ENCODE measurements around the gene CCDC86.
"Not testable (repeated sequence)": the region's sequence is repeated elsewhere in the genome, so short reads cannot be mapped to it uniquely, and the experiment has no call there.

Gene CCDC86

GRCh38 chr11:60816590-60817157 lies 25.2 kb upstream of the CCDC86 start:
- Mint-ChIP-seq H3K9me3 (no peaks in the 10 kb centered on the region), H3K27me3 (peaks cover 14% of the 10 kb centered on the region)
- intact Hi-C loops (cut with micrococcal nuclease): no loop called here

GRCh38 chr11:60818057-60818456 lies 23.9 kb upstream of the CCDC86 start:
- H3K27ac Mint-ChIP-seq: no peak overlapping the region
- peaks cover 12% of the 10 kb centered on the region for H3K27me3 Mint-ChIP-seq
- peaks cover 6% of the 10 kb centered on the region for H3K4me1 Mint-ChIP-seq (ENCODE audit: low read depth)
- H3K9me3 Mint-ChIP-seq: no peaks in the 10 kb centered on the region
- H3K36me3 Mint-ChIP-seq (ENCODE audit: low read depth): no peaks in the 10 kb centered on the region
- H3K4me3 Mint-ChIP-seq: no peak overlapping the region
- intact Hi-C loops (cut with micrococcal nuclease): no loop called here

More at GRCh38 chr11:60816590-60817157, 25.2 kb upstream of the CCDC86 start:
- H3K4me1 Mint-ChIP-seq (ENCODE audit: low read depth): peaks cover 14% of the 10 kb centered on the region
- H3K27ac Mint-ChIP-seq: no peak overlapping the region
- no peak overlapping the region for H3K4me3 Mint-ChIP-seq
- H3K36me3 Mint-ChIP-seq (ENCODE audit: low read depth): no peaks in the 10 kb centered on the region

- Mint-ChIP-seq H3K27ac (no peak overlapping the region), H3K4me3 (no peak overlapping the region), H3K4me1 (ENCODE audit: low read depth) (no peaks in the 10 kb centered on the region), H3K9me3 (no peaks in the 10 kb centered on the region), H3K36me3 (ENCODE audit: low read depth) (no peaks in the 10 kb centered on the region), H3K27me3 (peaks cover 14% of the 10 kb centered on the region)
- intact Hi-C loops (cut with micrococcal nuclease): no loop called here
Measured at GRCh38 chr11:60821827-60822599, 19.9 kb upstream of the CCDC86 start.

- H3K27ac Mint-ChIP-seq; H3K36me3 Mint-ChIP-seq (ENCODE audit: low read depth); H3K4me3 Mint-ChIP-seq; H3K4me1 Mint-ChIP-seq (ENCODE audit: low read depth); intact Hi-C loops (cut with micrococcal nuclease); H3K9me3 Mint-ChIP-seq: not testable (repeated sequence)
- H3K27me3 Mint-ChIP-seq: peaks cover 24% of the 10 kb centered on the region
Measured at GRCh38 chr11:60823745-60824306, 18.1 kb upstream of the CCDC86 start.

GRCh38 chr11:60825118-60825517 lies 16.8 kb upstream of the CCDC86 start:
- no peak overlapping the region for H3K4me3 Mint-ChIP-seq
- H3K27me3 Mint-ChIP-seq: peaks cover 24% of the 10 kb centered on the region
- no peak overlapping the region for H3K27ac Mint-ChIP-seq
- intact Hi-C loops (cut with micrococcal nuclease): no loop called here
- H3K4me1 Mint-ChIP-seq (ENCODE audit: low read depth): peaks cover 5% of the 10 kb centered on the region
- no peaks in the 10 kb centered on the region for H3K36me3 Mint-ChIP-seq (ENCODE audit: low read depth)
- no peaks in the 10 kb centered on the region for H3K9me3 Mint-ChIP-seq

- no peak overlapping the region for H3K27ac Mint-ChIP-seq
- peaks cover 24% of the 10 kb centered on the region for H3K27me3 Mint-ChIP-seq
- peaks cover 5% of the 10 kb centered on the region for H3K4me1 Mint-ChIP-seq (ENCODE audit: low read depth)
- H3K36me3 Mint-ChIP-seq (ENCODE audit: low read depth): no peaks in the 10 kb centered on the region
- intact Hi-C loops (cut with micrococcal nuclease): no loop called here
- no peaks in the 10 kb centered on the region for H3K9me3 Mint-ChIP-seq
- H3K4me3 Mint-ChIP-seq: no peak overlapping the region
Measured at GRCh38 chr11:60825790-60826189, 16.1 kb upstream of the CCDC86 start.

- Mint-ChIP-seq H3K27me3 (peaks cover 15% of the 10 kb centered on the region), H3K9me3 (no peaks in the 10 kb centered on the region), H3K27ac (no peak overlapping the region), H3K4me1 (ENCODE audit: low read depth) (peaks cover 20% of the 10 kb centered on the region), H3K4me3 (no peak overlapping the region), H3K36me3 (ENCODE audit: low read depth) (no peaks in the 10 kb centered on the region)
- intact Hi-C loops (cut with micrococcal nuclease): loop anchor here (1.0 to 10.0 kb wide), 3 partner anchors 57 to 354 kb away; no protein-coding TSS in a partner anchor
Measured at GRCh38 chr11:60830478-60831142, 11.3 kb upstream of the CCDC86 start.

GRCh38 chr11:60831143-60831500 lies 10.8 kb upstream of the CCDC86 start:
- no peaks in the 10 kb centered on the region for H3K9me3 Mint-ChIP-seq
- peaks cover 15% of the 10 kb centered on the region for H3K27me3 Mint-ChIP-seq
- H3K4me3 Mint-ChIP-seq: no peak overlapping the region
- H3K27ac Mint-ChIP-seq: no peak overlapping the region
- intact Hi-C loops (cut with micrococcal nuclease): loop anchor here (1.0 to 10.0 kb wide), 3 partner anchors 56 to 354 kb away; no protein-coding TSS in a partner anchor
- no peaks in the 10 kb centered on the region for H3K36me3 Mint-ChIP-seq (ENCODE audit: low read depth)
- H3K4me1 Mint-ChIP-seq (ENCODE audit: low read depth): peaks cover 26% of the 10 kb centered on the region

- Mint-ChIP-seq H3K27ac (no peak overlapping the region), H3K27me3 (peaks cover 14% of the 10 kb centered on the region), H3K4me1 (ENCODE audit: low read depth) (peaks cover 29% of the 10 kb centered on the region), H3K4me3 (no peak overlapping the region), H3K9me3 (no peaks in the 10 kb centered on the region), H3K36me3 (ENCODE audit: low read depth) (no peaks in the 10 kb centered on the region)
- intact Hi-C loops (cut with micrococcal nuclease): loop anchor here (1.0 to 10.0 kb wide), 3 partner anchors 56 to 353 kb away; no protein-coding TSS in a partner anchor
Measured at GRCh38 chr11:60831501-60832079, 10.3 kb upstream of the CCDC86 start.

GRCh38 chr11:60834742-60835533 lies 7.0 kb upstream of the CCDC86 start:
- Mint-ChIP-seq H3K4me3 (no peak overlapping the region), H3K27me3 (peaks cover 9% of the 10 kb centered on the region), H3K4me1 (ENCODE audit: low read depth) (peaks cover 49% of the 10 kb centered on the region), H3K27ac (peak overlapping the region; percentile 69), H3K36me3 (ENCODE audit: low read depth) (no peaks in the 10 kb centered on the region), H3K9me3 (no peaks in the 10 kb centered on the region)
- intact Hi-C loops (cut with micrococcal nuclease): loop anchor here (5.0 to 10.0 kb wide), 2 partner anchors 192 to 350 kb away; no protein-coding TSS in a partner anchor

- Mint-ChIP-seq H3K4me1 (ENCODE audit: low read depth) (peaks cover 53% of the 10 kb centered on the region), H3K9me3 (no peaks in the 10 kb centered on the region), H3K4me3 (no peak overlapping the region), H3K27ac (peak overlapping the region; percentile 69), H3K36me3 (ENCODE audit: low read depth) (no peaks in the 10 kb centered on the region), H3K27me3 (peaks cover 9% of the 10 kb centered on the region)
- intact Hi-C loops (cut with micrococcal nuclease): loop anchor here (5.0 to 10.0 kb wide), 2 partner anchors 192 to 349 kb away; no protein-coding TSS in a partner anchor
Measured at GRCh38 chr11:60835534-60835846, 6.4 kb upstream of the CCDC86 start.

GRCh38 chr11:60836866-60837515 lies 4.9 kb upstream of the CCDC86 start:
- Mint-ChIP-seq H3K27ac (peak overlapping the region; percentile 1), H3K4me3 (no peak overlapping the region), H3K4me1 (ENCODE audit: low read depth) (peaks cover 68% of the 10 kb centered on the region), H3K27me3 (peaks cover 7% of the 10 kb centered on the region), H3K9me3 (no peaks in the 10 kb centered on the region), H3K36me3 (ENCODE audit: low read depth) (peaks cover 3% of the 10 kb centered on the region)
- intact Hi-C loops (cut with micrococcal nuclease): loop anchor here (5.0 to 10.0 kb wide), 2 partner anchors 190 to 348 kb away; no protein-coding TSS in a partner anchor

- Mint-ChIP-seq H3K9me3 (no peaks in the 10 kb centered on the region), H3K36me3 (ENCODE audit: low read depth) (peaks cover 11% of the 10 kb centered on the region), H3K4me1 (ENCODE audit: low read depth) (peaks cover 75% of the 10 kb centered on the region), H3K4me3 (no peak overlapping the region), H3K27ac (peak overlapping the region; percentile 1), H3K27me3 (peaks cover 5% of the 10 kb centered on the region)
- intact Hi-C loops (cut with micrococcal nuclease): loop anchor here (5.0 to 10.0 kb wide), 2 partner anchors 189 to 347 kb away; no protein-coding TSS in a partner anchor
Measured at GRCh38 chr11:60838132-60838531, 3.8 kb upstream of the CCDC86 start.

Measured in dendritic cell treated with granulocyte-macrophage colony-stimulating factor and Interleukin-4, amounts not matched to agents 40 ng/mL and 50 ng/mL, for 4 days (primary cell).